Fibroblast of lung (primary cell): ENCODE data around the gene EFNA2. TPM values are rescaled to one million over a fixed set of nuclear protein-coding genes. Genes with fewer than 3 reads are reported as not detected.

Experiments
- DNase-seq, 2 donors: peaks; one replicate each; pipeline versions ENCODE4 v3.0.0 to v3.0.0-alpha.2; 2010; ENCODE audit warnings: low read depth in 2 of 2
- H2AFZ ChIP-seq: 2 replicates; pipeline ENCODE4 v1.5.1; 2012; ENCODE audit warnings: low read length, control low read depth, inconsistent platforms
- H3K27ac ChIP-seq: 2 replicates; pipeline ENCODE4 v1.5.1; 2011; ENCODE audit warnings: low read length, control low read depth; ENCODE audit not compliant: insufficient read depth
- H3K27me3 ChIP-seq: 2 replicates; pipeline ENCODE4 v1.5.1; 2011; ENCODE audit warnings: mild to moderate bottlenecking, low read length; ENCODE audit not compliant: control insufficient read depth, insufficient read depth
- H3K36me3 ChIP-seq: 2 replicates; pipeline ENCODE4 v1.5.1; 2011; ENCODE audit warnings: low read length; ENCODE audit not compliant: control insufficient read depth, insufficient read depth
- H3K4me1 ChIP-seq: 2 replicates; pipeline ENCODE4 v1.5.1; 2011; ENCODE audit warnings: low read length; ENCODE audit not compliant: control insufficient read depth, insufficient read depth; ENCODE audit errors: extremely low read depth
- H3K4me2 ChIP-seq: 2 replicates; pipeline ENCODE4 v1.5.1; 2011; ENCODE audit warnings: low read length, control low read depth; ENCODE audit not compliant: insufficient read depth; ENCODE audit errors: extremely low read depth
- H3K4me3 ChIP-seq, 4 experiments: fragments of 200-600 bp in 1 of 4; sonication (generic) in 1 of 4; replicated peaks in 1 of 4; 2 replicates each; pipeline ENCODE4 v1.5.1; 2011 to 2016; ENCODE audit warnings: low read length in 4 of 4, low read depth in 3 of 4, mild to moderate bottlenecking in 3 of 4, control low read depth in 2 of 4, inconsistent platforms in 1 of 4, mixed read lengths in 1 of 4; ENCODE audit not compliant: insufficient read depth in 1 of 4; ENCODE audit errors: control extremely low read depth in 1 of 4
- H3K79me2 ChIP-seq: 2 replicates; pipeline ENCODE4 v1.5.1; 2012; ENCODE audit warnings: mild to moderate bottlenecking, low read length, inconsistent platforms; ENCODE audit not compliant: control insufficient read depth, insufficient read depth
- H3K9ac ChIP-seq: 2 replicates; pipeline ENCODE4 v1.5.1; 2011; ENCODE audit warnings: mild to moderate bottlenecking, low read length, control low read depth; ENCODE audit not compliant: insufficient read depth
- H3K9me3 ChIP-seq: 2 replicates; pipeline ENCODE4 v1.5.1; 2012; ENCODE audit warnings: low read depth, low read length; ENCODE audit not compliant: control insufficient read depth, insufficient read depth
- H4K20me1 ChIP-seq: 2 replicates; pipeline ENCODE4 v1.5.1; 2011; ENCODE audit warnings: low read length; ENCODE audit not compliant: control insufficient read depth, insufficient read depth; ENCODE audit errors: extremely low read depth
- CTCF ChIP-seq, 2 donors: IDR thresholded peaks in 1 of 2; conservative IDR thresholded peaks in 1 of 2; 1 replicate in 1 of 2; 2 replicates in 1 of 2; pipeline ENCODE4 v1.5.1; 2011 to 2012; ENCODE audit warnings: low read length in 2 of 2, control low read depth in 1 of 2, inconsistent platforms in 1 of 2, low read depth in 1 of 2, mild to moderate bottlenecking in 1 of 2
- EZH2 ChIP-seq: IDR thresholded peaks from 2 replicates; pipeline ENCODE4 v1.5.1; 2012; ENCODE audit warnings: low read length, control low read depth, mild to moderate bottlenecking; ENCODE audit errors: missing control alignments
- polyA plus RNA-seq, 2 donors: library from polyadenylated mRNA; depleted of rRNA in 1 of 2; stranded (reverse) in 1 of 2; unstranded in 1 of 2; fragments of >200 nt; gene quantifications; 2 replicates each; pipeline ENCODE4 v1.2.1, GENCODE V29; 2011 to 2012; ENCODE audit warnings: missing spikeins in 1 of 2
- total RNA-seq: library from RNA; depleted of rRNA; stranded (reverse); fragments of >200 nt; gene quantifications from 2 replicates; pipeline ENCODE4 v1.2.1, GENCODE V29; 2014

Gene EFNA2
- total and polyA plus RNA-seq, 2 donors (not counting 1 experiment from before 2014, with no cell fraction given): 0.17 TPM; not detected in 1

- Histone ChIP-seq H3K79me2 (no peaks in the 10 kb centered on the region), H3K36me3 (no peaks in the 10 kb centered on the region), H3K9ac (no peak overlapping the region), H3K9me3 (no peaks in the 10 kb centered on the region), H3K4me2 (no peak overlapping the region), H3K4me1 (no peaks in the 10 kb centered on the region), H4K20me1 (no peaks in the 10 kb centered on the region), H3K27me3 (peaks cover 9% of the 10 kb centered on the region), H2AFZ (no peak overlapping the region), H3K4me3 (no peak overlapping the region), H3K27ac (no peak overlapping the region)
- no peak for DNase-seq
- TF ChIP-seq EZH2 (no peak), CTCF (conservative IDR thresholded peaks at IDR 0.05 in 1 of 2, IDR thresholded peaks at IDR 0.05 in 1 of 2; ENCODE audit: low read depth in 1 of 2, low read length in 2 of 2) (no peak)
These were observed 6.2 kb downstream of the EFNA2 start for GRCh38 chr19:1291761-1292418.

GRCh38 chr19:1292419-1293151 lies 6.9 kb downstream of the EFNA2 start:
- H3K4me3 ChIP-seq: no peak overlapping the region
- H2AFZ ChIP-seq: no peak overlapping the region
- H3K27me3 ChIP-seq: peaks cover 4% of the 10 kb centered on the region
- no peaks in the 10 kb centered on the region for H3K9me3 ChIP-seq
- H3K4me1 ChIP-seq: no peaks in the 10 kb centered on the region
- H4K20me1 ChIP-seq: no peaks in the 10 kb centered on the region
- no peak overlapping the region for H3K9ac ChIP-seq
- no peaks in the 10 kb centered on the region for H3K36me3 ChIP-seq
- no peak for DNase-seq
- H3K79me2 ChIP-seq: no peaks in the 10 kb centered on the region
- H3K27ac ChIP-seq: no peak overlapping the region
- TF ChIP-seq CTCF (conservative IDR thresholded peaks at IDR 0.05 in 1 of 2, IDR thresholded peaks at IDR 0.05 in 1 of 2; ENCODE audit: low read depth in 1 of 2, low read length in 2 of 2) (no peak), EZH2 (no peak)
- H3K4me2 ChIP-seq: no peak overlapping the region

- H4K20me1 ChIP-seq: no peaks in the 10 kb centered on the region
- no peaks in the 10 kb centered on the region for H3K36me3 ChIP-seq
These were observed 8.3 kb downstream of the EFNA2 start for GRCh38 chr19:1293782-1294604.

More at GRCh38 chr19:1293782-1294604, 8.3 kb downstream of the EFNA2 start:
- Histone ChIP-seq H3K9me3 (no peaks in the 10 kb centered on the region), H3K4me3 (no peak overlapping the region), H3K27me3 (no peaks in the 10 kb centered on the region), H3K9ac (no peak overlapping the region), H3K4me2 (no peak overlapping the region), H2AFZ (no peak overlapping the region), H3K27ac (no peak overlapping the region), H3K4me1 (no peaks in the 10 kb centered on the region), H3K79me2 (no peaks in the 10 kb centered on the region)
- DNase-seq: no peak
- TF ChIP-seq EZH2 (no peak), CTCF (conservative IDR thresholded peaks at IDR 0.05 in 1 of 2, IDR thresholded peaks at IDR 0.05 in 1 of 2; ENCODE audit: low read depth in 1 of 2, low read length in 2 of 2) (no peak)
